ENCODE measurements around the gene WDR5B.

DNA sequence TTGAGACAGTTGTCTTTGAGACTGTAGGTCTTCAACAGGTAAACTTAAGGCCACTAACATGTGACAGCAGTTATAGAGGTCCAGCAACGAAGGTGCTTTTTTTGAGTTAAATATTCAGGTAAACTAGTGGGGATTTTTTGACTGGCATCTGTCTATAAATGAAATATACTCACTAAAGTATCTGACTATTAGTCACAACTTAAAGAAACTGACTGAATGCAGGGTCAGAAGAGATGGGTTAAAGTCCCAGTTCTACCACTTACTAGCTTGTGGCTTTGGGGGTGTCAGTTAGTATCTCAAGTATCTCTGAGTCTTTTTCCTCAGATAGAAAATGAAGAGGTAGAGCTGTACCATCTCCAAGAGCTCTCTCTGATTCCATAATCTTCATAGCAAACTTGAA, 50.8 kb downstream of the WDR5B start:
- TF ChIP-seq, protein P1, sequence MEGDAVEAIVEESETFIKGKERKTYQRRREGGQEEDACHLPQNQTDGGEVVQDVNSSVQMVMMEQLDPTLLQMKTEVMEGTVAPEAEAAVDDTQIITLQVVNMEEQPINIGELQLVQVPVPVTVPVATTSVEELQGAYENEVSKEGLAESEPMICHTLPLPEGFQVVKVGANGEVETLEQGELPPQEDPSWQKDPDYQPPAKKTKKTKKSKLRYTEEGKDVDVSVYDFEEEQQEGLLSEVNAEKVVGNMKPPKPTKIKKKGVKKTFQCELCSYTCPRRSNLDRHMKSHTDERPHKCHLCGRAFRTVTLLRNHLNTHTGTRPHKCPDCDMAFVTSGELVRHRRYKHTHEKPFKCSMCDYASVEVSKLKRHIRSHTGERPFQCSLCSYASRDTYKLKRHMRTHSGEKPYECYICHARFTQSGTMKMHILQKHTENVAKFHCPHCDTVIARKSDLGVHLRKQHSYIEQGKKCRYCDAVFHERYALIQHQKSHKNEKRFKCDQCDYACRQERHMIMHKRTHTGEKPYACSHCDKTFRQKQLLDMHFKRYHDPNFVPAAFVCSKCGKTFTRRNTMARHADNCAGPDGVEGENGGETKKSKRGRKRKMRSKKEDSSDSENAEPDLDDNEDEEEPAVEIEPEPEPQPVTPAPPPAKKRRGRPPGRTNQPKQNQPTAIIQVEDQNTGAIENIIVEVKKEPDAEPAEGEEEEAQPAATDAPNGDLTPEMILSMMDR (IDR thresholded peaks at IDR 0.05; ENCODE audit: borderline replicate concordance, extremely low read depth, low read length, poor library complexity, severe bottlenecking): no peak
- no peak for TF ChIP-seq EZH2 (IDR thresholded peaks at IDR 0.05; ENCODE audit: borderline replicate concordance, low read depth, low read length, severe bottlenecking)

Measured in DND-41 (cell line).